GM04504 (cell line): ENCODE measurements around the gene SLC38A3.
A peak's percentile ranks its signal among the peaks of the same experiment; 100 is the strongest.
"Not testable (repeated sequence)": the region's sequence is repeated elsewhere in the genome, so short reads cannot be mapped to it uniquely, and the experiment has no call there.

Source experiments
- DNase-seq: peaks from one replicate; pipeline ENCODE4 v3.0.0-alpha.2; 2012; ENCODE audit warnings: low read depth

Gene SLC38A3

GRCh38 chr3:50231581-50231980 lies 26.5 kb downstream of the SLC38A3 start:
- DNase-seq = no peak

DNA sequence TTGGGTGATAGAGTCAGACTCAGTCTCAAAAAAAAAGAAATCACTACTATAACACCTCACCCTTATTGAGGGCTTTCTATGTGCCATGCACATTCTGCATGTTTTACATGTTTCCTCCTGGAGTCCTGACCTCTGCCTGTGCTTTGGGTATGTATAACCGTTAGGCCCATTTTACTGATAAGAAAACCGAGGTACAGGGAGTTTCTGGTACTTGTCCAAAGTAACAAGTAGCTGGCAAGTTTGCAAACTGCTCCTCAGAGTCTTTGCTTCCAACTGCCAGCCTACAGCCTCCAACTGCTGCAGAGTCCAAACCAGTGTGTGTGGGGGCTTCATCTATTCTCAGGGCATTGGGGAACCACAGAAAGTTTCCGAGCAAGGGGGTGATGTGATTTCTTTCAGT lies 27.2 kb downstream of the SLC38A3 start:
- no peak for DNase-seq

- DNase-seq = no peak
Measured at GRCh38 chr3:50233176-50233575, 28.1 kb downstream of the SLC38A3 start.

DNA sequence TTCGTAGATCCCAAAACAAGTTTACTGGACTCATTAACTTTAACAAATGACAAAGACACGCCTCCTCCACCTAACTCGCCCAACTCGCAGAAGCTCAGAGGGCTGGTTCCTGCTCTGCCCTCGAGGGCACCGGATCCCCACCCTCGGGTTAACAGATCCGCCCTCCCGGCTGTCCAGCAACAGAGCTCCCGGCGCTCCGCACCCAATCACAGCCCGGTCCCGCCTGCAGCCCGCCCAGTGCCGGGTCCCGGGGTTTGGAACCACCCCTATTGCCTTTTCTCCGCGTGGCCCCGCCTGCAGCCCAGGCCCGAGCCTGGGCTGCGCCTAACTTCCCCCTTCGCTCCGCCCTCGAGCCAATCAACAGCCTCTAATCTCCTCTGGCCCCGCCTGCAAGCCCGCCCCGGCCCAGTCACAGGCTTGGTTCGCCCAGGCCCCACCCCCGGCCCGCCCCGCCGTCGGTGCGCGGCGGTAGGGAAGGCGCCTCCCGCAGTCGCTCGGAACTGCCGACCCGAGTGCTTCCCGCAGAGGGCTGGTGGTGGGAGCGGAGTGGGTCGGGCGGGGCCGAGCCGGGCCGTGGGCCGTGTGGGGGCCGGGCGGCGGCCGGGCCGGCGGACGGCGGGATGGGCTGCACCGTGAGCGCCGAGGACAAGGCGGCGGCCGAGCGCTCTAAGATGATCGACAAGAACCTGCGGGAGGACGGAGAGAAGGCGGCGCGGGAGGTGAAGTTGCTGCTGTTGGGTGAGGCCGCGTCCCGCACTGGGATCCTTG lies 30.8 kb downstream of the SLC38A3 start, which contains the start of gene GNAI2:
Gene GNAI2, plus strand, starts transcription at position 489 of the 768 bp plus-strand sequence. Its CDS starts 132 bp downstream, at position 621.
- peak; percentile 98 for DNase-seq

GRCh38 chr3:50236484-50237132 lies 31.5 kb downstream of the SLC38A3 start:
- DNase-seq = no peak

DNA sequence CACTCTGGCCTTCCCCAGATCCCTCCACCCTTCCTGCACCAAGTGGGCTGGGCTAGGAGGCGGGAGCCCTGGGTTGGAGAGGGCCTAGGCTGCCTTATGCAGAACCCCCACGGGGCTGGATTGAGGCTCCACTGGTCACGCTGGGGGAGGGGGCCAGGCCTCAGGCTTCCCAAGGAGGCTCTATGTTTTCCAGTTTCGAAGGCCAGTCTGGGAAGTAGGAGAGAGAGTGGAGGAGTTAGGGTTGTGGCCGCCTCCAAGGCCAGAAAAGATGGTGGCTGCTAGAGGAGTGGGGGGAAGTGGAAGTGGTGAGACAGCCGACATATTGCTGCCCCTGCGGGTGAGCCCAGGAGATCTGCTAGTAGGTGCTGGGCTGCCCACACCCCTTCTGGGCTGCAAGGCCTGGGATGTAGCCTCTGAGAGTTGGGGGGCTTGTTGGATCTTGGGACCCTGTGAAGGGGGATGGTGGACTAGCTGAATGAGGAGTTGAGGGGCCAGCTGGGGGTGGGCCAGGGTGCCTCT lies 32.1 kb downstream of the SLC38A3 start:
- DNase-seq = no peak

- DNase-seq = peak; percentile 65
Measured at GRCh38 chr3:50237754-50238548, 32.9 kb downstream of the SLC38A3 start.

- no peak for DNase-seq
Measured at GRCh38 chr3:50238549-50239026, 33.5 kb downstream of the SLC38A3 start.

GRCh38 chr3:50239649-50240048 lies 34.6 kb downstream of the SLC38A3 start:
- DNase-seq = no peak

DNA sequence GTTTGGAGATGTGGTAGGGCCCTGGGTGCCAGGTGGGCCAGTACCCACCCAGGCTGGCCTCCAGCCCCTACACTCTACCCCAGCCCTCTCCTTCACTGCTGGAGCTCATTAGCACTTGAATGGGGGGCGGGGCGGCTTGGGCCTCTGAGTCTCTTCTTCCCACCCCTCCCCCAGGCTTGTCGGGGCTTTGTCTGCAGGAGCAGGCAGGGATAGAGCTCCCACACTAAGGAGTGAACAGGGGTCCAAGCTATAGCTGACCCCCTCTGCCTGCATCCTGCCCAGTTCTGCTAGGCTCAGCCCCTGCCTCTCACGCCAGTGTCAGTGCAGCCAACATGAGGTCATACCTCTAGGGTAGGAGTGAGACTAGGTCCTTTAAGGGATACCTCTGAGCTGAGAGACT lies 36.1 kb downstream of the SLC38A3 start:
- DNase-seq = no peak

DNA sequence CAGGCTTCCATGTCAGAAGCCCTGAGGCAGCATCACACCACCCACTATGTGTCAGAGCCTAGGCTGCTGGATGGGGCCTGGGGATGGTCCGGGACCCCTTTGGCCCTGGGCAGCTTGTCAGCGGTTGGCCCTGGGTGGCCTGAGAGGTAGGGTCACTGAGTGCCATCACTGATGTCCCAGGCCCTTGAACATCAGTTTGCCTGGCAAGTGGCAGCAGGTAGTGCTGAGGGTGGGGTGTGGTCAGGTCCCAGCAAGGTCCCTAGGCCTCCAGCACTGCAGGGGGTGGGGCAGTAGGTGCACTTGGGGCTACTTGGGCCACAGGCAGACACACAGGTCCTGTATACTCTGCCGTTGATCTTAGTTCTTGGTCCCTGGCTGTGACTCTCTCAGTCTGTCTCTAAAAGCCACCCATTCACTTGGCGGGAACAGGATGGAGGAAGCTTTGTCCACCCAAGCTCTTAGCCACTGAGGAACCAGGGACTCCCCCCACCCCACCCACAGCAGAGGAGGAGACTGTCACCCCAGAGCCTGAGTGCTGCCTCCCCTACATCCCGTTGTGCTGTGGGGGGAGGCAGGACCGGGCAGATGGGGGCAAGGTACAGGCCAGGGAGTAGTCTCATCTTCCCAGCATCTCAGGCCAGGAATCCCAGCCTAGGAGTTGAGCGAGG lies 36.8 kb downstream of the SLC38A3 start:
- DNase-seq = no peak

DNA sequence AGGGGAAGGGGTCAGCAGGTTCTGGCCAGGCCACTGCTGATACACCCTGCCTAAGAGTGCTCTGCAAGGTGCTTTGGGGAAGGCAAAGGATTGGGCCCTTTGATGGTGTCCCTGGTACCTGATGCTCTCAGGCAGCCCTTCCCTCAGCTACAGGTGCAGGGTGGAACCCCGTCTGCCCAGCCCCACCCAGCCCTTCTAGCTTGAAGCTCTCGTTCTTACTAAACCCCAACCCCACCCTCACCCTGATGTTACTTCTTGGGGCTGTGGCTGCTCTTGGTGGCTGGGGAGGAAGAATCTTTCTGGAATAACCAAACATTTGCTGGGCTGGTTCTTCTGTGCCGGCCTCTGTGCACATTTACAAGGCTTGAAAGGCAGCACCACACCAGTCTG lies 37.3 kb downstream of the SLC38A3 start:
- DNase-seq = no peak

DNA sequence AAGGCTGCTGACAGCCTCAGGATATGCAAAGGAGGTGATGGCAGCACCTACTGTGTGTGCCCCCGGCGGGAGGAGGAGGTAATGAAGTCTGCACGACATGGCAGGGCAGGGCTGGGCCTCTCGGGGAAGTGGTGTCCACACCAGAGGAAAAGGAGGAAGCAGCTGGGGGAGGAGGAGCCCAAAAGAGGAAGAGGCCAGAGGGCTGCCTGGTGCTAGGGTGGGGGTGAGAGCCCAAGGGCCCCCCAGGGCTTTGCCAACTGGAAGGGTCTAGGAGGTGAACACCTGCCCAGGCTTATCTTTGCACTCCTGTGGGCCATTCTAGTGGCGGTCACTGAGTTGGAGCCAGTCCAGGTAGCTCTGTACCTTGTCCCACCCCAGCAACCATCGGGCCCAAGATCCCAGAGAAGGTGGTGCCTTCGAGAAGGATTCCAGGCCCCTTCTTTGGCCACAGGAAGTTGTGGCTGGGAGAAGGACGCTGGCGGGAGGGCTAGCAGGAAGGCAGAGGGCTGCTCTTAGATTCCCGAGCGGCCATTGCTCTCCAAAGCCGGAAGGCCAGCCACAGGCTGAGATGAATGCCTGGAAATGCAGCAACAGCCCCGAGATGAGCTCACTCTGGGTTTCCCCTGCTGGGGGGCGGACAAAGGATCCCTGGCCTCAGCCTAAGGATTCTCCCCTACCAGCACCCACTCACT lies 37.9 kb downstream of the SLC38A3 start:
- no peak for DNase-seq

- DNase-seq = no peak
Measured at GRCh38 chr3:50243543-50243895, 38.4 kb downstream of the SLC38A3 start.

- not testable (repeated sequence) for DNase-seq
Measured at GRCh38 chr3:50244813-50245212, 39.7 kb downstream of the SLC38A3 start.

DNA sequence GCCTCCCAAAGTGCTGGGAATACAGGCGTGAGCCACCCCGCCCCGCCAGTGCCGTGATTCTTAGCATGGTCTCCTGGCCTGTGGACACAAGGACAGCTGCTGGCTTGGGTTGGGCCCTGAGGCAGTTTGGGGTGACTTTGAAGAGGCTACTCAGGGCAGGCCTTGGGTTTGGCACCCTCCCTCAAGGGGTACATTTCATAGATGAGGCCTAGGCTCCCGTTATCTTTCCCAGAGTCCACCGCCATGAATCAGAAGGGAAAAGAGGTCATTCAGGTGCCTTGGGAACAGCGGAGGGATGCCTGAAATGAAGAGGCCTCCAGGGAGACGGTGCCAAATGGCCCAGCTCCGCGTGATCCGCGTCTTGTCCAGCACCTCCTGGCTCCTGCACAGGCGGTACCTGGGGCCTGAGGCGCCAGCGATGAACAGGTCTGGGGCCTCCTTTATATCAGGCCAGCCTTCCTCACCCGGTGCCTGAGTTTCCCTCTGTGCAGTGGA lies 40.2 kb downstream of the SLC38A3 start:
- DNase-seq = no peak

GRCh38 chr3:50245831-50246516 lies 40.9 kb downstream of the SLC38A3 start:
- DNase-seq = no peak

DNA sequence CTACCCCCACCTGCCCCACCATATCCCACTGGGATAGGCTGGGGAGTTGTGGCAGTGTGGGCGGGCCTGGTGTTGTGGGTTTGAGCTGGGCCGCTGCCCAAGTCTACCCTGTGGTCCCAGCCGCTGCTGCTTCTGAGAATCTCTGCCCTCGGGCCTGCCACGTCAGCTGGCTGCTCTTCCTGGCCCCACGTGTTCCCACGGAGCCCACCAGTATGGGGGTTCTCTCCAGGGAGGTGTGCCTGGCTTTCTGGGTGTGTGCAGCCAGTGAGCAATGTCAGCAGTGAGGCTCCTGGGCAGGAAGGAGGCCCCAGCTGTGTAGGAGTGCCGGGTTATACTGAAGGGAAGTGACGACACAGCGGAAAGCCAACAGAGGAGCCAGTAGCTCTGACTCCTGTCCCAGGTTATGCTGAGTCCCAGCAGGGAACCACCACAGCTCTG lies 41.5 kb downstream of the SLC38A3 start:
- DNase-seq = peak; percentile 88

- DNase-seq = no peak
Measured at GRCh38 chr3:50248387-50248786, 43.3 kb downstream of the SLC38A3 start.

DNA sequence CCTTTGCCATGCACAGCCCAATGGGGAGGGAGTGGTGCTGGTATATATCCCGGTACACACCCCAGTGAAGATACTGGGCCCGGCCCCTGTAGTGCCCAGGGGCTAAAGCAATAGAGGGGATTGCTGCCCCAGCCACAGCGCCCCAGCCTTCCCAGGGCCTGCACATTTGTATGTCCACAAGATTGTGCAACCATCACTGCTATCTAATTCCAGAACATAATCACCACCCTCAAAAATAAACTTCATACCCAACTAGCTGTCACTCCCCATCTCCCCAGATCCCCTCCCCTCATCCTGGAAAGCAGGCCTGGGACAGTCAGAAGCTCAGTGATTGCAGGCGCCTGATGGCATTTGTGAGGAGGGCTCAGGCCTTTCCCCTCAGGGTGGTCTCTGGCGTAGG lies 44.4 kb downstream of the SLC38A3 start:
- DNase-seq = no peak
